CD4-positive, CD25-positive, alpha-beta regulatory T cell (primary cell): ENCODE data around the gene BPIFA3. TPM values are rescaled to one million over a fixed set of nuclear protein-coding genes. Genes with fewer than 3 reads are reported as not detected.

Source experiments
- ATAC-seq, 2 donors: fragments of 150-1000 bp; cut with Tn5 transposase; one replicate each; pipeline ENCODE4 v1.10.0; 2021; ENCODE audit warnings: low read depth in 2 of 2, moderate number of reproducible peaks in 2 of 2, moderate library complexity in 1 of 2
- DNase-seq, 3 donors: peaks; one replicate each; pipeline versions ENCODE4 v3.0.0 to v3.0.0-alpha.2; 2012 to 2022; ENCODE audit warnings: mixed read lengths in 1 of 3
- H3K27ac ChIP-seq: one replicate; pipeline ENCODE4 v1.7.0; 2013; ENCODE audit warnings: mild to moderate bottlenecking, low read length; ENCODE audit not compliant: insufficient read depth, poor library complexity, severe bottlenecking
- H3K27me3 ChIP-seq: one replicate; pipeline ENCODE4 v1.7.0; 2013; ENCODE audit warnings: low read length; ENCODE audit not compliant: control insufficient read depth, insufficient read depth
- H3K36me3 ChIP-seq: one replicate; pipeline ENCODE4 v1.7.0; 2013; ENCODE audit warnings: mild to moderate bottlenecking, low read length, moderate library complexity; ENCODE audit not compliant: control insufficient read depth, insufficient read depth
- H3K4me1 ChIP-seq: 2 replicates; pipeline ENCODE4 v1.7.0; 2013; ENCODE audit warnings: mild to moderate bottlenecking, low read length; ENCODE audit not compliant: insufficient read depth, control insufficient read depth, poor library complexity, severe bottlenecking
- H3K4me3 ChIP-seq: one replicate; pipeline ENCODE4 v1.7.0; 2013; ENCODE audit warnings: low read depth, mild to moderate bottlenecking, low read length, moderate library complexity
- H3K9me3 ChIP-seq, 2 experiments: 1 replicate in 1 of 2; 2 replicates in 1 of 2; pipeline ENCODE4 v1.7.0; 2013; ENCODE audit warnings: low read length in 2 of 2, mild to moderate bottlenecking in 1 of 2, moderate library complexity in 1 of 2; ENCODE audit not compliant: control insufficient read depth in 2 of 2
- H3K27ac Mint-ChIP-seq, 3 donors: one replicate each; pipeline ENCODE4 v1.8.0; 2020 to 2022; ENCODE audit warnings: mild to moderate bottlenecking in 3 of 3, mixed read lengths in 3 of 3, moderate library complexity in 2 of 3
- H3K27me3 Mint-ChIP-seq: one replicate; pipeline ENCODE4 v1.8.0; 2022; ENCODE audit warnings: mild to moderate bottlenecking, mixed read lengths
- H3K36me3 Mint-ChIP-seq: one replicate; pipeline ENCODE4 v1.8.0; 2020; ENCODE audit warnings: mixed read lengths
- H3K4me1 Mint-ChIP-seq, 4 donors: one replicate each; pipeline ENCODE4 v1.8.0; 2020 to 2022; ENCODE audit warnings: mixed read lengths in 4 of 4, mild to moderate bottlenecking in 1 of 4
- H3K4me3 Mint-ChIP-seq, 4 donors: one replicate each; pipeline ENCODE4 v1.8.0; 2020 to 2022; ENCODE audit warnings: mild to moderate bottlenecking in 4 of 4, mixed read lengths in 4 of 4, moderate library complexity in 3 of 4
- H3K9me3 Mint-ChIP-seq, 7 donors: one replicate each; pipeline ENCODE4 v1.8.0; 2020 to 2022; ENCODE audit warnings: mixed read lengths in 7 of 7, mild to moderate bottlenecking in 3 of 7, moderate library complexity in 2 of 7
- polyA plus RNA-seq, 4 donors: library from polyadenylated mRNA; unstranded; fragments of 300-500 nt; fragmentation: Illumina TruSeq; gene quantifications; one replicate each; pipeline ENCODE4 v1.2.3, GENCODE V29; 2021
- total RNA-seq: library from RNA; stranded (reverse); gene quantifications from one replicate; pipeline ENCODE4 v1.2.3, GENCODE V29; 2022

Gene BPIFA3
- total RNA-seq (not detected), polyA plus RNA-seq (not detected)

DNA sequence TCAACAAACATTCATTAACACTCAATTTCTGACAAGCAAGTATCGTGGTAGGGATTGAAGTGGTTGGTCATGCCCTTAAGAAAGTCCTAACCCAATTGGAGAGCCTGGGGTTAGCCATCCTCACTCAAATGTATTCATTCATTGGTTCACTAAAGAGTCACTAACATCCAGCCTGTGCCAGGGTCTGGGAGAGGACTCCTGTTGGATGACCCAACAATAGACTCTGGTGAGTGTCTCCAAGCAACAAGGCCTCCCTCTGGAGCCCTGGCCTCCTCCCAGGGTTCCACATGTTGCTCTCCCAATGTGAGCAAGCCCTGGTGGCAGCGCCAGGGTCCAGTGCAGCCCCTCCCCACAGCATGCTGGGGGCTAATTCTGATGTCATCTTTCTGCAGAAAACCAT, at the start of gene BPIFA3:
BPIFA3 (plus strand) TSS at position 301 of the 400 bp plus-strand sequence. CDS start 185 bp downstream, outside the sequence.
- H3K9me3 ChIP-seq, result no peaks in the 10 kb centered on the region
- DNase-seq (no peak), ATAC-seq (no peak)
- no peaks in the 10 kb centered on the region for H3K4me1 Mint-ChIP-seq
- H3K27ac ChIP-seq, result no peak within 1 kb of the TSS
- H3K27me3 ChIP-seq, result no peaks in the 10 kb centered on the region
- H3K27me3 Mint-ChIP-seq, result peaks cover 17% of the 10 kb centered on the region
- no peaks in the 10 kb centered on the region for H3K36me3 Mint-ChIP-seq
- no peaks in the 10 kb centered on the region for H3K4me1 ChIP-seq
- no peaks in the 10 kb centered on the region for H3K36me3 ChIP-seq
- no peak within 1 kb of the TSS for H3K4me3 Mint-ChIP-seq
- peaks cover 0 to 2% (median 0%) of the 10 kb centered on the region in 7 donors for H3K9me3 Mint-ChIP-seq
- H3K27ac Mint-ChIP-seq, result peak within 1 kb of the TSS in 1 of 3 donors; percentile 22
- no peak within 1 kb of the TSS for H3K4me3 ChIP-seq

- DNase-seq (no peak), ATAC-seq (no peak)
- Histone ChIP-seq H3K9me3 (peaks cover 11 to 12% of the 10 kb centered on the region in 2 experiments), H3K4me3 (no peak within 1 kb of the TSS), H3K36me3 (no peaks in the 10 kb centered on the region), H3K4me1 (no peaks in the 10 kb centered on the region), H3K27me3 (peaks cover 2% of the 10 kb centered on the region), H3K27ac (no peak within 1 kb of the TSS)
- peak within 1 kb of the TSS in 1 of 3 donors; percentile 50 for H3K27ac Mint-ChIP-seq
- H3K4me1 Mint-ChIP-seq, result no peaks in the 10 kb centered on the region
- peaks cover 25% of the 10 kb centered on the region for H3K27me3 Mint-ChIP-seq
- peaks cover 1 to 22% (median 4%) of the 10 kb centered on the region in 7 donors for H3K9me3 Mint-ChIP-seq
- H3K4me3 Mint-ChIP-seq, result no peak within 1 kb of the TSS
- H3K36me3 Mint-ChIP-seq, result no peaks in the 10 kb centered on the region
Measured at GRCh38 chr20:33167859-33168258, 49.3 kb upstream of the BPIFA3 start, which contains the start of gene BPIFA2. TSS of gene BPIFA2 (plus strand) at chr20:33168159. CDS start at chr20:33169146, 987 bp downstream.

DNA sequence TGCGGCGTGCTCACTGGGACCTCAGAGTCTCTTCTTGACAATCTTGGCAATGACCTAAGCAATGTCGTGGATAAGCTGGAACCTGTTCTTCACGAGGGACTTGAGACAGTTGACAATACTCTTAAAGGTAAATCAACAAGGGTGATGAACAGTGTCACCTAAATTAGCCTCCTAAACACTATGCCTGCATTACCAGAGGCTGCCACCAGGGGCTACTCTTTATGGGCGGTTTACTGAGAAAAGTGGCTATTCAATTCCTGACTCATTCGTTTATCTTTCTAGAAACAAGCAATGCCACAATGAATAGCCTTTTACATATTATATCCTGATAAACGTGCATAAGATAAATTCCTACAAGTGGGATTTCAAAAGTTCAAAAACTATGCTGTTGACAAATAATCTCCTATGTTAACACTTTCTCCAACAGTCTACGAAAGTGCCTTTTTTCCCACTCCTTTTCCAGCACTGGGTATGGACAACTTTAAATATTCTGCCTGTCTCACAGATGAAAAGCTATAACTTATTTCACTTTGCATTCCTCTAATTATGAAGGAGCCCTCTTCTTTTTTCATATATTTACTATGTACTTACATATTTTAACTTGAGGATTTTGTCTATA, 47.9 kb upstream of the BPIFA3 start:
- Histone ChIP-seq H3K9me3 (peaks cover 11 to 12% of the 10 kb centered on the region in 2 experiments), H3K4me1 (no peaks in the 10 kb centered on the region), H3K36me3 (no peaks in the 10 kb centered on the region), H3K4me3 (no peak overlapping the region), H3K27ac (no peak overlapping the region), H3K27me3 (peaks cover 3% of the 10 kb centered on the region)
- peaks cover 1 to 22% (median 4%) of the 10 kb centered on the region in 7 donors for H3K9me3 Mint-ChIP-seq
- no peaks in the 10 kb centered on the region for H3K36me3 Mint-ChIP-seq
- no peaks in the 10 kb centered on the region for H3K4me1 Mint-ChIP-seq
- H3K27ac Mint-ChIP-seq, result no peak overlapping the region
- DNase-seq, result peak in 1 of 3 donors; percentile 16
- H3K4me3 Mint-ChIP-seq, result no peak overlapping the region
- peaks cover 22% of the 10 kb centered on the region for H3K27me3 Mint-ChIP-seq
- no peak for ATAC-seq

- no peak overlapping the region for H3K27ac ChIP-seq
- H3K27ac Mint-ChIP-seq, result no peak overlapping the region
- H3K36me3 Mint-ChIP-seq, result no peaks in the 10 kb centered on the region
- no peak overlapping the region for H3K4me3 ChIP-seq
- peaks cover 11 to 12% of the 10 kb centered on the region in 2 experiments for H3K9me3 ChIP-seq
- peaks cover 1 to 22% (median 4%) of the 10 kb centered on the region in 7 donors for H3K9me3 Mint-ChIP-seq
- H3K27me3 Mint-ChIP-seq, result peaks cover 13% of the 10 kb centered on the region
- H3K4me1 ChIP-seq, result no peaks in the 10 kb centered on the region
- no peak overlapping the region for H3K4me3 Mint-ChIP-seq
- peaks cover 3% of the 10 kb centered on the region for H3K27me3 ChIP-seq
- DNase-seq (no peak), ATAC-seq (no peak)
- no peaks in the 10 kb centered on the region for H3K36me3 ChIP-seq
- no peaks in the 10 kb centered on the region for H3K4me1 Mint-ChIP-seq
Measured at GRCh38 chr20:33172781-33173180, 44.4 kb upstream of the BPIFA3 start.

- Mint-ChIP-seq H3K4me1 (no peaks in the 10 kb centered on the region), H3K9me3 (peaks cover 0 to 9% (median 2%) of the 10 kb centered on the region in 7 donors), H3K36me3 (no peaks in the 10 kb centered on the region), H3K4me3 (no peak overlapping the region), H3K27ac (no peak overlapping the region), H3K27me3 (peaks cover 8% of the 10 kb centered on the region)
- no peak for ATAC-seq
- Histone ChIP-seq H3K27ac (no peak overlapping the region), H3K36me3 (no peaks in the 10 kb centered on the region), H3K4me1 (no peaks in the 10 kb centered on the region), H3K4me3 (no peak overlapping the region), H3K27me3 (peaks cover 3% of the 10 kb centered on the region), H3K9me3 (no peaks in the 10 kb centered on the region)
- DNase-seq, result no peak
Measured at GRCh38 chr20:33175123-33175522, 42.0 kb upstream of the BPIFA3 start.

GRCh38 chr20:33176101-33176500, 41.1 kb upstream of the BPIFA3 start:
- H3K4me1 Mint-ChIP-seq, result no peaks in the 10 kb centered on the region

GRCh38 chr20:33177866-33178265, 39.3 kb upstream of the BPIFA3 start:
- H3K36me3 Mint-ChIP-seq, result no peaks in the 10 kb centered on the region
- H3K27me3 ChIP-seq, result peaks cover under 1% of the 10 kb centered on the region
- no peak overlapping the region for H3K27ac ChIP-seq
- H3K9me3 ChIP-seq, result no peaks in the 10 kb centered on the region
- H3K4me1 Mint-ChIP-seq, result no peaks in the 10 kb centered on the region
- no peaks in the 10 kb centered on the region for H3K4me1 ChIP-seq
- ATAC-seq (no peak), DNase-seq (no peak)
- H3K9me3 Mint-ChIP-seq, result no peaks in the 10 kb centered on the region
- no peaks in the 10 kb centered on the region for H3K36me3 ChIP-seq
- peaks cover 2% of the 10 kb centered on the region for H3K27me3 Mint-ChIP-seq
- no peak overlapping the region for H3K4me3 Mint-ChIP-seq
- H3K4me3 ChIP-seq, result no peak overlapping the region
- no peak overlapping the region for H3K27ac Mint-ChIP-seq

More at GRCh38 chr20:33176101-33176500, 41.1 kb upstream of the BPIFA3 start:
- H3K36me3 ChIP-seq, result no peaks in the 10 kb centered on the region
- no peaks in the 10 kb centered on the region for H3K4me1 ChIP-seq
- no peak overlapping the region for H3K27ac Mint-ChIP-seq
- ATAC-seq, result no peak
- H3K36me3 Mint-ChIP-seq, result no peaks in the 10 kb centered on the region
- no peak overlapping the region for H3K27ac ChIP-seq
- H3K4me3 ChIP-seq, result no peak overlapping the region
- peaks cover 0 to 4% (median 0%) of the 10 kb centered on the region in 7 donors for H3K9me3 Mint-ChIP-seq
- peaks cover 3% of the 10 kb centered on the region for H3K27me3 ChIP-seq
- H3K4me3 Mint-ChIP-seq, result no peak overlapping the region
- DNase-seq, result no peak
- H3K27me3 Mint-ChIP-seq, result peaks cover 5% of the 10 kb centered on the region
- H3K9me3 ChIP-seq, result no peaks in the 10 kb centered on the region

- Histone ChIP-seq H3K27ac (no peak overlapping the region), H3K36me3 (no peaks in the 10 kb centered on the region), H3K9me3 (peaks cover 0 to 3% of the 10 kb centered on the region in 2 experiments), H3K27me3 (no peaks in the 10 kb centered on the region), H3K4me1 (no peaks in the 10 kb centered on the region), H3K4me3 (no peak overlapping the region)
- Mint-ChIP-seq H3K27ac (no peak overlapping the region), H3K36me3 (peaks cover 5% of the 10 kb centered on the region), H3K9me3 (no peaks in the 10 kb centered on the region), H3K27me3 (no peaks in the 10 kb centered on the region), H3K4me3 (no peak overlapping the region), H3K4me1 (no peaks in the 10 kb centered on the region)
- ATAC-seq (no peak), DNase-seq (no peak)
Measured at GRCh38 chr20:33178726-33179125, 38.4 kb upstream of the BPIFA3 start.
